ENCODE measurements around the gene CXCL6. TPM values are rescaled to one million over a fixed set of nuclear protein-coding genes. Genes with fewer than 3 reads are reported as not detected.

Gene CXCL6
- total RNA-seq, 4 donors from 2014 or later, result not detected

GRCh38 chr4:73823760-73824159 lies 12.7 kb upstream of the CXCL6 start:
- DNase-seq (ENCODE audit: low spot score in 2 of 2), result no peak
- no peaks in the 10 kb centered on the region for H3K4me1 ChIP-seq
- H3K36me3 ChIP-seq, result no peaks in the 10 kb centered on the region
- no peak overlapping the region for H3K27ac ChIP-seq
- no peaks in the 10 kb centered on the region for H3K9me3 ChIP-seq
- TF ChIP-seq POLR2A (IDR thresholded peaks at IDR 0.05) (no peak), POLR2AphosphoS5 (IDR thresholded peaks at IDR 0.05) (no peak), EP300 (IDR thresholded peaks at IDR 0.05) (no peak), CTCF (IDR thresholded peaks at IDR 0.05) (no peak)
- no peak overlapping the region for H3K4me3 ChIP-seq
- H3K27me3 ChIP-seq, result no peaks in the 10 kb centered on the region

GRCh38 chr4:73828956-73829355 lies 7.5 kb upstream of the CXCL6 start:
- no peaks in the 10 kb centered on the region for H3K27me3 ChIP-seq
- H3K4me3 ChIP-seq, result no peak overlapping the region
- H3K27ac ChIP-seq, result no peak overlapping the region
- TF ChIP-seq CTCF (IDR thresholded peaks at IDR 0.05) (no peak), POLR2AphosphoS5 (IDR thresholded peaks at IDR 0.05) (no peak), EP300 (IDR thresholded peaks at IDR 0.05) (no peak), POLR2A (IDR thresholded peaks at IDR 0.05) (no peak)
- 37% methylated on average over 3 of the region's 3 CpGs for WGBS
- H3K36me3 ChIP-seq, result no peaks in the 10 kb centered on the region
- H3K4me1 ChIP-seq, result no peaks in the 10 kb centered on the region
- H3K9me3 ChIP-seq, result no peaks in the 10 kb centered on the region
- DNase-seq (ENCODE audit: low spot score in 2 of 2), result no peak

- no peaks in the 10 kb centered on the region for H3K9me3 ChIP-seq
- peaks cover 6% of the 10 kb centered on the region for H3K27me3 ChIP-seq
- TF ChIP-seq POLR2A (IDR thresholded peaks at IDR 0.05) (no peak), EP300 (IDR thresholded peaks at IDR 0.05) (no peak), POLR2AphosphoS5 (IDR thresholded peaks at IDR 0.05) (no peak), CTCF (IDR thresholded peaks at IDR 0.05) (no peak)
- H3K27ac ChIP-seq, result no peak overlapping the region
- no peaks in the 10 kb centered on the region for H3K36me3 ChIP-seq
- peaks cover 4% of the 10 kb centered on the region for H3K4me1 ChIP-seq
- 57% methylated on average over 2 of the region's 2 CpGs for WGBS
- no peak overlapping the region for H3K4me3 ChIP-seq
- DNase-seq (ENCODE audit: low spot score in 2 of 2), result no peak
These were observed 4.9 kb upstream of the CXCL6 start for GRCh38 chr4:73831569-73831968.

GRCh38 chr4:73832651-73833237 lies 3.7 kb upstream of the CXCL6 start:
- WGBS, result 85% methylated on average over 1 of the region's 1 CpG
- no peak for TF ChIP-seq POLR2A (IDR thresholded peaks at IDR 0.05)
- TF ChIP-seq EP300 (IDR thresholded peaks at IDR 0.05), result no peak
- TF ChIP-seq CTCF (IDR thresholded peaks at IDR 0.05), result no peak
- no peak for TF ChIP-seq POLR2AphosphoS5 (IDR thresholded peaks at IDR 0.05)

GRCh38 chr4:73839071-73839470 lies 2.6 kb downstream of the CXCL6 start:
- no peak for DNase-seq (ENCODE audit: low spot score in 2 of 2)
- H3K36me3 ChIP-seq, result no peaks in the 10 kb centered on the region
- WGBS, result 84% methylated on average over 5 of the region's 5 CpGs
- no peak for TF ChIP-seq POLR2A (IDR thresholded peaks at IDR 0.05)
- no peak for TF ChIP-seq POLR2AphosphoS5 (IDR thresholded peaks at IDR 0.05)
- TF ChIP-seq CTCF (IDR thresholded peaks at IDR 0.05), result no peak
- no peak for TF ChIP-seq EP300 (IDR thresholded peaks at IDR 0.05)
- H3K9me3 ChIP-seq, result no peaks in the 10 kb centered on the region
- H3K27me3 ChIP-seq, result peaks cover 39% of the 10 kb centered on the region
- no peak overlapping the region for H3K4me3 ChIP-seq
- H3K4me1 ChIP-seq, result peaks cover 10% of the 10 kb centered on the region
- no peak overlapping the region for H3K27ac ChIP-seq

More at GRCh38 chr4:73832651-73833237, 3.7 kb upstream of the CXCL6 start:
- Histone ChIP-seq H3K4me1 (peaks cover 10% of the 10 kb centered on the region), H3K27me3 (peaks cover 18% of the 10 kb centered on the region), H3K4me3 (no peak overlapping the region), H3K9me3 (no peaks in the 10 kb centered on the region), H3K36me3 (no peaks in the 10 kb centered on the region), H3K27ac (no peak overlapping the region)
- DNase-seq (ENCODE audit: low spot score in 2 of 2), result no peak
